Measurements from ENCODE around the gene TMEM135.

DNA sequence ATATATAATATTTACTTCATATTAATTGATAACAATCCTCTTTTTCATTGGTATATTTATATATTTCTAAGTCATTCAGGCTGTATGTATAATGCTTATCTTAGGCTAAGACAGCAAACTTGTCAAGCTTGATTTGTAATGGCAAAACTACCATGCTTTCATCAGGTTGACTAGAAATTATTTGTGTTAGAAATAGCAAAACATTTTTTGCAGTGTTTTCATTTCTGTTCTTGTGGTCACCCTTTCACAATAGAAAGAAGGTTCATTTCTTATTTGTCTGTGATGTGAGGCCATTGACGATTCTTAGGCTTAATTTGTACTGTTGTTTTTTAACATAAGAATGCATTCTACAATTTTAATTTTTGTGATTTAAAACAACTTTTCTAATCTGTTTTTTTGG is 197.6 kb downstream of the TMEM135 start:
- no peak for TF ChIP-seq POLR2AphosphoS5 (IDR thresholded peaks at IDR 0.05; ENCODE audit: low read depth, low read length)
- TF ChIP-seq SIN3A (IDR thresholded peaks at IDR 0.05; ENCODE audit: borderline replicate concordance, insufficient read depth, low read length), result no peak
- TF ChIP-seq TAF1 (IDR thresholded peaks at IDR 0.05; ENCODE audit: borderline replicate concordance, insufficient read depth, low read length), result no peak

Measured in PFSK-1 (cell line).